ENCODE data around the gene ZNF800.

- no peak for TF ChIP-seq CTCF (IDR thresholded peaks at IDR 0.05)
- TF ChIP-seq POLR2A (IDR thresholded peaks at IDR 0.05) = no peak
Observed at GRCh38 chr7:127437837-127438236, 45.3 kb upstream of the ZNF800 start.

Data from thyroid gland (tissue), 4 donors.